ENCODE data around the gene RALA.
A peak's percentile ranks its signal among the peaks of the same experiment; 100 is the strongest.

RALA gene, protein sequence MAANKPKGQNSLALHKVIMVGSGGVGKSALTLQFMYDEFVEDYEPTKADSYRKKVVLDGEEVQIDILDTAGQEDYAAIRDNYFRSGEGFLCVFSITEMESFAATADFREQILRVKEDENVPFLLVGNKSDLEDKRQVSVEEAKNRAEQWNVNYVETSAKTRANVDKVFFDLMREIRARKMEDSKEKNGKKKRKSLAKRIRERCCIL

DNA sequence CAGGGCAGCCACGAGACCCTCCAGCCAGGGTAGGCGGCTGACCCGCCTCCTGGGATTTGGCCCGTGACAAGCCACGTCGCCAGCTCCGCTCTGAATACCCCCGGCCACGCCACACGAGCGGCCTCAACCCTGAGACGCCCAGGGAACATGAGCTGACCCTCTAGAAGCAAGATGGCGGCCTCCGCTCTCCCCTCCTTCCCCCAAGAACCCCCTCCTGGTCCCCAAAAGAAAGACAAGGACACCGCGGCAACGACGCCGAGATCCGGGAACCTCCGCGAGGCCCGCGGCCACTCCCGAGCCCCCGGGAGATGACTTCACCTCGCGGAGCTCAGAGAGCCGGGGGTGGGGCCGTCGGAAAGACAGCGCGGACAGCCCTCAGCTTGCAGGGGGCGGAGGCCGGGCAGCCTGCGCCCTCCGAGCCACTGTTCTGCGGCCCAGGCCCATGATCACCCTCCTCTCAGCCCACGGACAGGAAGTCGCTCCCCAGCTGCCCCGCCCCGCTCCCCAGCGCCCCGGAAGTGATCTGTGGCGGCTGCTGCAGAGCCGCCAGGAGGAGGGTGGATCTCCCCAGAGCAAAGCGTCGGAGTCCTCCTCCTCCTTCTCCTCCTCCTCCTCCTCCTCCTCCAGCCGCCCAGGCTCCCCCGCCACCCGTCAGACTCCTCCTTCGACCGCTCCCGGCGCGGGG, at the start of gene RALA:
Gene RALA (plus strand): TSS at position 526 of the 685 bp plus-strand sequence. CDS start 63,096 bp downstream, outside the sequence.
- Mint-ChIP-seq H3K4me3 (peak within 1 kb of the TSS; percentile 98), H3K27me3 (no peaks in the 10 kb centered on the region), H3K9me3 (ENCODE audit: low read depth) (no peaks in the 10 kb centered on the region), H3K27ac (peak within 1 kb of the TSS; percentile 95), H3K36me3 (peaks cover 8% of the 10 kb centered on the region), H3K4me1 (ENCODE audit: low read depth) (peaks cover 51% of the 10 kb centered on the region)

DNA sequence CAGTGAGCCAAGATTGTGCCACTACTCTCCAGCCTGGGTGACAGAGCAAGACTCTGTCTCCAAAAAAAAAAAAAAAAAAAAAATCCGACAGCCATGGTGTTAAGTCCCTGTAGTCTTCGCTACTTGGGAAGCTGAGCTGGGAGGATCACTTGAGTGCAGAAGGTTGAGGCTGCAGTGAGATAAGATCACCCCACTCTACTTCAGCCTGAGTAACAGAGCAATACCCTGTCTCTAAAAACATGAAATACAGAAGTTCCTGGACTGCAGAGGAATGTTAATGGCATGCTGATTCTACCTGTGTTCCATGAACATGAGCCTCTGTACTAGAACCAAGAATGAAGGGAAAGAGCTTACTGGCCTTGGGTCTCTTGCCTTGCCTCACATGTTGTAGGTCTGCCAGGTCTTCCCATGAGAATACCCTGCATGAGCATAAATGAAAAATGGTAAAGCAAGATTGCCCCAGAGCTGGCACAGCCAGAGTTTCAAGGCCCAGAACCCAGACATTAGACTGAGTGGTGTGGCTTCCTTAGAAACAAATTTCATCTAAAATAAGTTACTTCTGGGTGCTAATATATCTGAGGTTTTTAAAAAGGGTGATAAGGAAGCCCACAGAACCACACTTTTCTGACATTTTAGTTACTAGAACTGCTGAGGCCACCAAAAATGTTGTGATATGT, 48.6 kb upstream of the RALA start:
- no peaks in the 10 kb centered on the region for H3K9me3 Mint-ChIP-seq (ENCODE audit: low read depth)
- H3K4me1 Mint-ChIP-seq (ENCODE audit: low read depth), result peaks cover 4% of the 10 kb centered on the region
- no peaks in the 10 kb centered on the region for H3K27me3 Mint-ChIP-seq
- peaks cover 5% of the 10 kb centered on the region for H3K36me3 Mint-ChIP-seq
- no peak overlapping the region for H3K27ac Mint-ChIP-seq
- no peak overlapping the region for H3K4me3 Mint-ChIP-seq

DNA sequence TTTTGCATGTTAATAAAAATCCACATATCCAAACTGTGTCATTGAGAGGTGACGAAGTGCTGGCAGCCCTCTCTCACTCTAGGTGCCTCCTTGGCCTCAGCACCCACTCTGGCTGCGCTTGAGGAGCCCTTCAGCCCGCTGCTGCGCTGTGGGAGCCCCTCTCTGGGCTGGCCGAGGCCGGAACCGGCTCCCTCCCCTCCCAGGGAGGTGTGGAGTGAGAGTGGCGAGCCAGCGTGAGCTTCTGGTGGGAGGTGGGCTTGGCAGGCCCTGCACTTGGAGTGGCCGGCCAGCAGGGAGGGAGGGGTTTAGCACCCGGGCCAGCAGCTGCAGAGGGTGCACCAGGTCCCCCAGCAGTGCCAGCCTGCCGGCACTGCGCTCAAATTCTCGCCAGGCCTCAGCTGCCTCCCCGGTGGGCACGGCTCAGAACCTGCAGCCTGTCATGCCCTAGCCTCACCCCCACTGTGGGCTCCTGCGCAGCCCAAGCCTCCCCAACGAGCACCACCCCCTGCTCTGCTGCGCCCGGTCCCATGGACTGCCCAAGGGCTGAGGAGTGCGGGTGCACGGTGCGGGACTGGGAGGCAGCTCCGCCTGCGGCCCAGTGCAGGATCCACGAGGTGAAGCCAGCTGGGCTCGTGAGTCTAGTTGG, 46.0 kb upstream of the RALA start:
- peaks cover 10% of the 10 kb centered on the region for H3K4me1 Mint-ChIP-seq (ENCODE audit: low read depth)
- peaks cover 5% of the 10 kb centered on the region for H3K36me3 Mint-ChIP-seq
- no peaks in the 10 kb centered on the region for H3K27me3 Mint-ChIP-seq
- H3K27ac Mint-ChIP-seq, result no peak overlapping the region
- no peak overlapping the region for H3K4me3 Mint-ChIP-seq
- no peaks in the 10 kb centered on the region for H3K9me3 Mint-ChIP-seq (ENCODE audit: low read depth)

DNA sequence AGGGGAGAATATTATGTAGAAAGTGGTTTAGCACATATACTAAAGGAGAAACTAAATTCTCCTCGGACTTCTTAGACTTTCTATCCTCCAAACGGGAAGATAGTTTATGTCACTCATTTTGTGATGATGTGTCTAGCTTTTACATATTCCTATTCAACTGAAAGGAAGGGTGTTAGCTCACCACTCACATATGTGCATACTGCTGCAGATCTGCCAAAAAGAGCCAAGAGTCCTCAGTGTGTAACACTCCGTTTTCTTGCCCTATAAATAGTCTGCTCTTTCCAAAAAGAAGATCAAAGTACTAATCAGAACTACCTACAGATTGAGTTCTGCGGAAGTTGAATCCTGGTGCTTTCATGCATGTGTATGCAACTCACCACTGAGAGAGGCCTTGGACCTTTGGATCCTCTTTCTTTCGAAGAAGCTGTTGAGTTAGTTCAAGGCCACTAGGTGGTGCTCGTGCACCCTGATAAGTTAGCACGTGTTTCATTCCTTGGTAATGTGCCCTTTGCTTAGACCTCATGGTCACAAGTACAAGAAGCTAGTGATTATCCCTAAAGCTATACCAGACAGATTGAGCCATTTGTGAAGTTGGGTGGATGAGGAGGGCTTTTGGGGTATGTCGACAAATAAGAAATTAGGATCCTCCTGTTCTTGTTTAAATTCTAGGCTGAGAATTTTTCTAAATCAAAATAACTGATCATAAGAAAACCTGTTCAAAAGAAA, 43.1 kb upstream of the RALA start:
- Mint-ChIP-seq H3K27me3 (no peaks in the 10 kb centered on the region), H3K9me3 (ENCODE audit: low read depth) (no peaks in the 10 kb centered on the region), H3K4me3 (no peak overlapping the region), H3K4me1 (ENCODE audit: low read depth) (peaks cover 10% of the 10 kb centered on the region), H3K27ac (peak overlapping the region; percentile 87), H3K36me3 (no peaks in the 10 kb centered on the region)

DNA sequence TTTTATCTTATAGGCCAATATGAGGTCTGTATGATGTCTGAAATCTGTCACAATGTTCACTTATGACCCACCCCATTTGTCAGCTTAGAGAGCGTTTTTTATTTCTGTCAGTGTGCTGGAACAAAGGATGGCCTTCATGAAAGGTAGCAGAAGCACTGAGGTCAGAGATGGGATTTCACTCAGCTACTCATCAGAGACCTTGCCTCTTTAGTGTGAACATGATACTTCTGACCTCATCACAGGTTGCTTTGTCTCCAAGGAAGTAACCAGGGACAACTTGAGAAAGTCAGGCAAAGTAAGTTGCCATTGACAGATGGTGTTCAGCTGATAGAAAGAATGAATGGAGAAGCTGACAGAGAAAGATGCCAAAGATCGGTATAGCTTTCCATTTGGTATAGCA, 40.8 kb upstream of the RALA start:
- Mint-ChIP-seq H3K36me3 (no peaks in the 10 kb centered on the region), H3K4me3 (no peak overlapping the region), H3K4me1 (ENCODE audit: low read depth) (peaks cover 15% of the 10 kb centered on the region), H3K9me3 (ENCODE audit: low read depth) (no peaks in the 10 kb centered on the region), H3K27ac (no peak overlapping the region), H3K27me3 (no peaks in the 10 kb centered on the region)

DNA sequence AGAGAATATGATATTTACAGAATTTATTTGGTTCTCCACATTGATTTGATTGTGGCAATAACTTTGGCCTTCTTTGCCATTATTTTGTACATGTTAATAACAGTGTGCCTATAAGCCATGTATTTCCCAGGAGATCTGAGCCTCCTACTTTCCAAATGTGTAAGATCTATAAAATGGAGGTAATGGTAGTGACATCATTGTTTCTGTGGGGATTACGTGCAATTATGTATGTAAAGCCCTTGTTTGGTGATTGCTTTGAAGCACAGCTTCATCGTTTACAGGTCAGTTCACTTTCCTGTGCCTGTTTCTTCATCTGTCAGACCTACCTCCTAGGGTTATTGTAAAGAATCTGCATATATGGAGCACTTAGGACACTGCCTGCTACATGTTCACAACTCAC, 39.8 kb upstream of the RALA start:
- Mint-ChIP-seq H3K4me1 (ENCODE audit: low read depth) (peaks cover 21% of the 10 kb centered on the region), H3K36me3 (no peaks in the 10 kb centered on the region), H3K27ac (no peak overlapping the region)

DNA sequence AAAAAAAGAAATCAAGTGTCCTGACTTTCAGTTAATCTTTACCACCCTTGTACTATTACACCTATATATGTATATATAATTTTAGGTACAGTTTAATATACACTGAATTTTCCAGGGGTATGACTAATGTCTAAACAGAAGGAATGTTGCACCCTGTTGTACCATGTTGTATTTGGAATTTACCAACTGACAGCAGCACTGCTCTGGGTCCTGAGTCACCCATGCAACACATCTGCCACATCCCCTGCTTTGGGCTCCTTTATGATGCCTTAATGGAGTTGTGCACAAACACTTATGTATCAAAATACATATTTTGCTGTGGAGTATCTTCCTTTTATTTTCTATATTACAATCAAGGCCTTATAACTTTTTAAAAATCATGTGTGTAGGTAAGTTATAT, 36.0 kb upstream of the RALA start:
- H3K27me3 Mint-ChIP-seq, result no peaks in the 10 kb centered on the region

More for the DNA sequence above, 39.8 kb upstream of the RALA start:
- Mint-ChIP-seq H3K27me3 (no peaks in the 10 kb centered on the region), H3K9me3 (ENCODE audit: low read depth) (no peaks in the 10 kb centered on the region), H3K4me3 (no peak overlapping the region)

DNA sequence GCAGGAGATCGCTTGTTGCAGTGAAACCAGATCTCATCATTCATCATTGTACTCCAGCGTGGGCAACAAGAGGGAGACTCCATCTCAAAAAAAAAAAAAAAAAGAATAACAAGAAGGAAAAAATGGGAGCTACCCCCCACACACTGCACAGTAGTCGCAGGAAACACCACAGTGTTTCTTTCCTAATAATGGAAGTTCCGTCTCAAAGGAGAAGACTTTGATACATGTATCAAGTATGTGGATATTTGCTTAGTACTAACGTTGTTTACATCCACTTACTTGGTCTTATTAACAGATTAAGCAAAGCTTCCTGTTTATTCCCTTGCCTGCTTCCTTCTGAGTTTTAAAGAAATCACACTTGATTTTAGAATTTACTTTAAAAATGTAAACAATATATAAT, 35.0 kb upstream of the RALA start:
- H3K36me3 Mint-ChIP-seq, result no peaks in the 10 kb centered on the region
- H3K27me3 Mint-ChIP-seq, result no peaks in the 10 kb centered on the region
- no peak overlapping the region for H3K4me3 Mint-ChIP-seq
- H3K4me1 Mint-ChIP-seq (ENCODE audit: low read depth), result peaks cover 53% of the 10 kb centered on the region
- no peaks in the 10 kb centered on the region for H3K9me3 Mint-ChIP-seq (ENCODE audit: low read depth)
- peak overlapping the region; percentile 16 for H3K27ac Mint-ChIP-seq

More for the DNA sequence above, 36.0 kb upstream of the RALA start:
- peak overlapping the region; percentile 34 for H3K27ac Mint-ChIP-seq
- H3K4me3 Mint-ChIP-seq, result no peak overlapping the region
- H3K4me1 Mint-ChIP-seq (ENCODE audit: low read depth), result peaks cover 44% of the 10 kb centered on the region
- H3K36me3 Mint-ChIP-seq, result no peaks in the 10 kb centered on the region
- no peaks in the 10 kb centered on the region for H3K9me3 Mint-ChIP-seq (ENCODE audit: low read depth)

DNA sequence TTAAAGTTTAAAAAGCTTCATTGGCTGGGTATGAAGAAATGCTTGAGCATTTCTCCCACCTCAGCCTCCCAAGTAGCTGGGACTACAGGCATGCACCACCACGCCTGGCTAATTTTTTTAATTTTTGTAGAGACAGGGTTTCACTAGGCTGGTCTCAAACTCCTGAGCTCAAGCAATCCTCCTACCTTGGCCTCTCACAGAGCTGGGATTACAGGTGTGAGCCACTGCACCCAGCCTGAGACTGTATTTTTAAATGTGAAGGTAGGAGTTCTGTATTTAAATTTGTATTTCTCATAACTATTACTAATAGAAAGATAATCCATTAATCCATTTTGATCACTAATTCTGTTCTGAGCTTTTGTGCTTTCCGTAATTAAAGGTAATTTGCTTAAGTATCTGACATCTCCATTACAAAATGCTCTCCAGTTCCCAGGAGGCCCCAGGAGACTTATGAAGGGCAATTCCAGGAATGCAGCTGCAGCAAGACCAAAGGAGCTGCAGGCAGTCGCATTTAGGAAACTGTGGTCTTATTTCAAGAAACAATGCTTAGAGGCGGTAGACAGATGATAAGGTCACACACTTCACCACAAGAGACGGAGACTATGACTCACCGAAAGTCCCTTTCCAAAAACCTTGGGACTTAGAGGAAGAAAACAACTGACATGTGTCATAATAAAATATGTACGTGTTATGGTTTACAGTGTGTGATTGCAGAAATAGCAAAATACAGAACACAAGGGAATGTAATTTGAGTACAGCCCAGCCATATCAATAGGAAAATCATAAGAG, 33.9 kb upstream of the RALA start:
- H3K36me3 Mint-ChIP-seq, result peaks cover 3% of the 10 kb centered on the region
- no peaks in the 10 kb centered on the region for H3K9me3 Mint-ChIP-seq (ENCODE audit: low read depth)
- H3K4me1 Mint-ChIP-seq (ENCODE audit: low read depth), result peaks cover 62% of the 10 kb centered on the region
- H3K27me3 Mint-ChIP-seq, result no peaks in the 10 kb centered on the region
- H3K4me3 Mint-ChIP-seq, result peak overlapping the region; percentile 79
- peak overlapping the region; percentile 93 for H3K27ac Mint-ChIP-seq

DNA sequence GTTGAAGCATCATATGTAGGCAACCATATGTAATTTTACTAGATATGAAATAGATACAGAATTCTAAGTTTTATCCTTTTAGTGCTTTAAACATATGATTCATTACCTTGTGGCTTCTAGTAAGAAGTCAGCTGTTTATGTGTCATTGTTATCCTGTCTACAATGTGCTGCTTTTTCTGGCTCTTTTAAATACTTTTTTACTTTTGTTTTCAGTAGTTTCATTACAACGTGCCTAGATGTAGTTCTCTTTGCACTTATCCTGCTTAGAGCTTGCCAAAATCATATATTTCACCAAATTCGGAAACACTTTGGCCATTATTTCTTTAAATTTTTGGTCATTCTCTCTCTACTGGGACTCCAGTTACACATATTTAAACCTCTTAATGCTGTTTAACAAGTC, 30.8 kb upstream of the RALA start:
- Mint-ChIP-seq H3K27me3 (no peaks in the 10 kb centered on the region), H3K9me3 (ENCODE audit: low read depth) (no peaks in the 10 kb centered on the region), H3K36me3 (peaks cover 3% of the 10 kb centered on the region), H3K27ac (peak overlapping the region; percentile 87), H3K4me1 (ENCODE audit: low read depth) (peaks cover 56% of the 10 kb centered on the region), H3K4me3 (peak overlapping the region; percentile 65)

DNA sequence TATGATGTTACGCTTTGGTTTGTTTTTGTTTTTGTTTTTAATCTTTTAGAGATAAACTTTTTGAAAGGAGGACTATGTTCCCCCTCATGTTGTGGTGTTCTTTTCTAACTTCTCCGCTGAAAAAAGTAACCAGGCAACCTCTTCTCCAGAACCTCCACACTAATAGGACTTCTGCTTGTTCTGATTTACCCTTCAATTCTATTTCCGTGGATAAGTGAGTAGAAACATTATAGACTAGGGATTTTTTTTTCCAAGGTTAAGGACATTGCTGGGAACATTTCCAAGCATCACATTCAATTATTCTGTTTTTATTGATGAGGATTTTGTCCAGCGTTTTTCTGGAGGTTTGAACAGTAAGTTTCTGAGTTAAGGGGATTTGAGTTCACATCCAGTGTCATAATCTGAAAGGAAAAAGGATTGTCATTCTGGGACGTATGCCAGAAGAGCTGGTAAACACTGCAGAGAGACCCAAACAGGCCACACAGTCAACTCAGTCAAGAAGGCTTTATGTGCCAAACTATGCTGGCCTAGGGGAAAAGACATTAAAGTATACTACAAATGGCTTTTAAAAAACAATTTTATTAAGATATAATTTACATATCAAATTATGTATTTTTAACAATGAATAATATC, 28.3 kb upstream of the RALA start:
- Mint-ChIP-seq H3K4me3 (no peak overlapping the region), H3K27ac (no peak overlapping the region), H3K4me1 (ENCODE audit: low read depth) (peaks cover 41% of the 10 kb centered on the region)

DNA sequence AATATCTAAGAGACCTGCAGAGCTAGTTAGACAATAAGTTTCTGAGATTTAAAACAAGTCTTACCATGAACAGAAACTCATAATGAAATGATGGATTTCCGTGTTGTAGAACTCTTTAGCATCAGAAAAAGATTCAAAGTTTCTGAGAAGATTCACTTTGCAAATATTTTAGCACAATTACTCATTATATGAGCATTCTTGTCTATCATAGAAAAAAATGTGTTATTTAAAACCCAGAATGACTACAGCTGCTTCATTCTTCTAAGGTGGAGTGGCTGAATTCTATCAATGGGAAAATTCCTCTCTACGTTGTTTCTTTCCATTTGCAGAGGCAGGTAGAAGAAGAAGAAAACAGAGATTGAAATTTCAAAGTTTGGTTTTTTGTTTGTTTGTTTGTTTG, 21.0 kb upstream of the RALA start:
- no peak overlapping the region for H3K27ac Mint-ChIP-seq
- H3K4me3 Mint-ChIP-seq, result no peak overlapping the region
- H3K36me3 Mint-ChIP-seq, result peaks cover 3% of the 10 kb centered on the region
- H3K9me3 Mint-ChIP-seq (ENCODE audit: low read depth), result peaks cover 5% of the 10 kb centered on the region
- H3K27me3 Mint-ChIP-seq, result no peaks in the 10 kb centered on the region
- peaks cover 37% of the 10 kb centered on the region for H3K4me1 Mint-ChIP-seq (ENCODE audit: low read depth)

More for the DNA sequence above, 28.3 kb upstream of the RALA start:
- Mint-ChIP-seq H3K36me3 (peaks cover 3% of the 10 kb centered on the region), H3K9me3 (ENCODE audit: low read depth) (no peaks in the 10 kb centered on the region), H3K27me3 (no peaks in the 10 kb centered on the region)

DNA sequence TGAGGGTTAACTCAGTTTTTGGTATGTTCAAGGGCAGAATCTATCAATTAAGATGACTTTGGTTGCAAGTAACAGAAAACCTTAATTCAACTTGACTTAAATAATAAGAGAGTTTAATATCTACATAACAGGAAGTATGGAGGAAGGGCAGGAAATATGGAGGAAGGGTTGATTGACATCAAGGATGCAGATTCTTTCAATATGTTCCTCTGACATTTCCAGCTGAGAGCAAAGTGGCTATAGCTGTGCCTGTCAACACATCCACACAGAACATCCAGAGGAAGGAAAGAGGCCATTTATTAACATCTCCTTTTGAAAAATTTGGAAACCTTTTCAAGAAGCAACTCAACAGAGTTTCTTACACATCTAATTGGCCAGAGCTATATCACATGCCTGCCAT, 19.4 kb upstream of the RALA start:
- H3K9me3 Mint-ChIP-seq (ENCODE audit: low read depth), result peaks cover 5% of the 10 kb centered on the region
- no peak overlapping the region for H3K4me3 Mint-ChIP-seq
- H3K4me1 Mint-ChIP-seq (ENCODE audit: low read depth), result peaks cover 48% of the 10 kb centered on the region
- H3K36me3 Mint-ChIP-seq, result peaks cover 3% of the 10 kb centered on the region
- no peaks in the 10 kb centered on the region for H3K27me3 Mint-ChIP-seq
- no peak overlapping the region for H3K27ac Mint-ChIP-seq
